Brain microvascular endothelial cell (primary cell): Measurements from ENCODE around the gene LAMP1.

Experiments used
- DNase-seq: peaks from one replicate; pipeline ENCODE4 v3.0.0-alpha.2; 2020
- H3K27ac ChIP-seq: fragments of 250-450 bp; sonication (Bioruptor Pico); 2 replicates; pipeline ENCODE4 v1.5.1; 2020; ENCODE audit warnings: mild to moderate bottlenecking, moderate library complexity
- H3K27me3 ChIP-seq: fragments of 250-450 bp; sonication (Bioruptor Pico); replicated peaks from 2 replicates; pipeline ENCODE4 v1.5.1; 2020; ENCODE audit warnings: mild to moderate bottlenecking
- H3K36me3 ChIP-seq: fragments of 250-450 bp; sonication (Bioruptor Pico); replicated peaks from 2 replicates; pipeline ENCODE4 v1.5.1; 2020; ENCODE audit warnings: mild to moderate bottlenecking
- H3K4me3 ChIP-seq: 2 replicates; pipeline ENCODE4 v1.5.1; 2011; ENCODE audit warnings: low read depth, mild to moderate bottlenecking, control low read depth, low read length, moderate library complexity
- in situ Hi-C: cut with HindIII; loops from 2 replicates; pipeline ENCODE4 v1.10.0; 2017; ENCODE audit warnings: low sequenced_read_pairs, low pct_ligation_motif_present
- TF ChIP-seq, protein P1 (sequence below): IDR thresholded peaks from 2 replicates; pipeline ENCODE4 v1.5.1; 2011; ENCODE audit warnings: low read depth, mild to moderate bottlenecking, moderate library complexity, low read length, control low read depth, inconsistent platforms; ENCODE audit errors: missing control alignments

Gene LAMP1

DNA sequence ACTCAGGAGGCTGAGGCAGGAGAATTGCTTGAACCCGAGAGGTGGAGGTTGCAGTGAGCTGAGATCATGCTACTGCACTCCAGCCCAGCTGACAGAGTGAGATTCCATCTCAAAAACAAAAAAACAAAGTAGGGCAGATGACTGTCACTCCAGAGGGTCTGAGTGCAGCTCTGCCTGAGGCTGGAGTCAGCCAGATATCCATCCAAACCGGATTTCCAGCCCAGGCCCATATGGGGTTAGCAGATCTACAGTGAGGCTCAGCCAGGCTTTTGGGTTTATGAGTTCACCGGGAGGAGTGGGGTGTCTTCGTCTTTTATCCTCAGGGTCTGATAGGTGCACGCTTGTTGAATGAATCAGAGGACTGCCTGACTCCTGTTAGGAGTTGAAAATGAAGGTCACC lies 19.0 kb downstream of the LAMP1 start:
- peaks cover 40% of the 10 kb centered on the region for H3K36me3 ChIP-seq
- no peak overlapping the region for H3K4me3 ChIP-seq
- no peak for DNase-seq
- no peak overlapping the region for H3K27ac ChIP-seq
- no peaks in the 10 kb centered on the region for H3K27me3 ChIP-seq
- TF ChIP-seq, protein P1, sequence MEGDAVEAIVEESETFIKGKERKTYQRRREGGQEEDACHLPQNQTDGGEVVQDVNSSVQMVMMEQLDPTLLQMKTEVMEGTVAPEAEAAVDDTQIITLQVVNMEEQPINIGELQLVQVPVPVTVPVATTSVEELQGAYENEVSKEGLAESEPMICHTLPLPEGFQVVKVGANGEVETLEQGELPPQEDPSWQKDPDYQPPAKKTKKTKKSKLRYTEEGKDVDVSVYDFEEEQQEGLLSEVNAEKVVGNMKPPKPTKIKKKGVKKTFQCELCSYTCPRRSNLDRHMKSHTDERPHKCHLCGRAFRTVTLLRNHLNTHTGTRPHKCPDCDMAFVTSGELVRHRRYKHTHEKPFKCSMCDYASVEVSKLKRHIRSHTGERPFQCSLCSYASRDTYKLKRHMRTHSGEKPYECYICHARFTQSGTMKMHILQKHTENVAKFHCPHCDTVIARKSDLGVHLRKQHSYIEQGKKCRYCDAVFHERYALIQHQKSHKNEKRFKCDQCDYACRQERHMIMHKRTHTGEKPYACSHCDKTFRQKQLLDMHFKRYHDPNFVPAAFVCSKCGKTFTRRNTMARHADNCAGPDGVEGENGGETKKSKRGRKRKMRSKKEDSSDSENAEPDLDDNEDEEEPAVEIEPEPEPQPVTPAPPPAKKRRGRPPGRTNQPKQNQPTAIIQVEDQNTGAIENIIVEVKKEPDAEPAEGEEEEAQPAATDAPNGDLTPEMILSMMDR, result no peak
- in situ Hi-C loops, result no loop called here

DNA sequence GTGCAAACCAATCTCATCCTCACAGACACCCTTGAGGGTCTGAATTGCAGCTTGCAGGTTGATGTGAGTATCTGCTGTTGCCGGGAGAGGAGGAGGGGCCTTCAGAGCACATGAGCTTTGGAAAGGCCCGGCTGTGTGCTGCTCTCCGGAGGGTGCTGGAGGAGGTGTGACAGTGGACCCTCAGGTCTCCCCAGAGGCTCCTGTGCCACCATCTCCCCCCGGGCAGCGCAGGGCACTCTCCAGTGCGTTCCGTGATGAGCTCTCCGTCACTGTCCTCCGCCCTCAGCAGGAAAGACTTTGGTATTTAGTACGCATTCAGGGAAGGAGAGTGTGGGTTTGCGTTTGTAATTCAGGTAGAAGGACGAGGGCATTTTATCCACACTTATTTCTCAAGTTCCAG lies 20.0 kb downstream of the LAMP1 start:
- in situ Hi-C loops, result no loop called here
- no peaks in the 10 kb centered on the region for H3K27me3 ChIP-seq
- H3K4me3 ChIP-seq, result no peak overlapping the region
- H3K36me3 ChIP-seq, result peaks cover 41% of the 10 kb centered on the region
- TF ChIP-seq, protein P1, result no peak
- no peak overlapping the region for H3K27ac ChIP-seq
- DNase-seq, result no peak

DNA sequence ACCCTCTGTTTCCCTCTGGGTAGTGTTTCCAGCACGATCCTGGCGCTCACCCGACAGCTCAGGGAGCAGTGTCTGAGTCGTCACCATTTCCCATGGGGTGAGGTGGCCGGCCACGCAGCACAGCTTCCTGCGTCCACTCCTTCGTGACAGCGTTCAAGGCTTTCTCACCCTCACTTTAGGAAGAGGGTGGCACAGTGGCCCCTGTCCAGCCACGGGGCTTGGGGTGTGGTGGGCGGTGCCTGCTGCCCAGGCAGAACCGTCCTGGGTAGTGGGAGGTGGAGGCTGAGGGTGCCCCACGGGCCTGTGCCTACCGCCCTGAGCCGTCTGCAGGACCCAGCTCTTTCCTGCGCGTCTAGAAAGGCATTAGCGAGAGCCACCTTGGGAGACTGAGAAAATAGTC lies 21.9 kb downstream of the LAMP1 start:
- Histone ChIP-seq H3K27me3 (no peaks in the 10 kb centered on the region), H3K27ac (no peak overlapping the region), H3K36me3 (peaks cover 40% of the 10 kb centered on the region), H3K4me3 (no peak overlapping the region)
- DNase-seq, result no peak
- TF ChIP-seq, protein P1, result no peak
- in situ Hi-C loops, result no loop called here

DNA sequence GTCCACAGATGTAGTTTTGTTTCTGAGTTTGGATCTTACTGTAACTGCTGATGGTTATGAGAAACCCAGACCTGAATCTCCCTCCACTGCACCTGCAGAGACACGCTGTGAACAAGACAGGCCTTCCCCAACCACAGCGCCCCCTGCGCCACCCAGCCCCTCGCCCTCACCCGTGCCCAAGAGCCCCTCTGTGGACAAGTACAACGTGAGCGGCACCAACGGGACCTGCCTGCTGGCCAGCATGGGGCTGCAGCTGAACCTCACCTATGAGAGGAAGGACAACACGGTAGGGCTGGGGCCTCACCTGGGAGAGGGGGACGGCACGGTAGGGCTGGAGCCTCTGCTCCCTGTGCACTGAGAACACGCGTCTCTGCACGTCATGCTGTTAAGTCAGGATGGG lies 22.3 kb downstream of the LAMP1 start:
- TF ChIP-seq, protein P1, result no peak
- Histone ChIP-seq H3K4me3 (no peak overlapping the region), H3K36me3 (peaks cover 40% of the 10 kb centered on the region), H3K27ac (no peak overlapping the region), H3K27me3 (no peaks in the 10 kb centered on the region)
- in situ Hi-C loops, result no loop called here
- no peak for DNase-seq

DNA sequence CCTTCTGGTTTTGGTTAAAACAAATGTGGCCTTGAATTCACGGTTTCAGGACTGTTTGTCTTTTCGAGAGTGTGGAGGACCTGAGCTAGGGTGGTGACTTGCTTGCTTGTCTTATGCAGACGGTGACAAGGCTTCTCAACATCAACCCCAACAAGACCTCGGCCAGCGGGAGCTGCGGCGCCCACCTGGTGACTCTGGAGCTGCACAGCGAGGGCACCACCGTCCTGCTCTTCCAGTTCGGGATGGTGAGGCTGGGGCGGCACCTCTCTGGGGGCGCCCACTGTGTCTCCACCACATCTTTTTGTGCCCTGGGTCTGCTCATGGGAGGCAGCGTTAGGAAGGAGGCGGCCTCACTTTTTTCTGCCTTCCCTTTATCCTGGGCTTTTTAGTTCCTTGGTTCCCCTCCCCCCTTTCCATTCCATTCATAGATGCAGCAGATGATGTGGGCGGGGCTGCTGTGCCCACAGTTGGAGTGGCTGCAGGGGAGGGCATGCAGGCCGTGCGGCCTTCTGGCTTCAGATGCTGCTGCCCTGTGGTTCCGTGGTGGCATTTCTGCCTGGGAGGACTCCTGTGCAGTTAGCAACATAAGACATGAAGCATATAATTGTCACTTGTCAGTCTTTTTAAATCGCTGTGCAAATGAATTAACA lies 23.3 kb downstream of the LAMP1 start:
- no peak overlapping the region for H3K27ac ChIP-seq
- DNase-seq, result no peak
- H3K27me3 ChIP-seq, result no peaks in the 10 kb centered on the region
- TF ChIP-seq, protein P1, result no peak
- peaks cover 40% of the 10 kb centered on the region for H3K36me3 ChIP-seq
- in situ Hi-C loops, result no loop called here
- no peak overlapping the region for H3K4me3 ChIP-seq

DNA sequence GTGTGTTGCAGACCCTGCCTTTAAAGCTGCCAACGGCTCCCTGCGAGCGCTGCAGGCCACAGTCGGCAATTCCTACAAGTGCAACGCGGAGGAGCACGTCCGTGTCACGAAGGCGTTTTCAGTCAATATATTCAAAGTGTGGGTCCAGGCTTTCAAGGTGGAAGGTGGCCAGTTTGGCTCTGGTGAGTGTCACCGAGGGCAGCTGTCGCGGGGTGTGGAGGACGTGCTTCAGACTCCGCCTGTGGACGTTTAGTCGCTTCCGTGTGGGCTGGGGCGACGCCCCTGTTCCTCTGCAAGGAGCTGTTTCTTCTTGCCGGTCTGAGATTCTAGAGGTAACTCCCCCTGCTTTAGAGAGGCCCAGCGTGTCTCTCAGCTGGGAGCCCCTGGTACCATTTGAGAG lies 24.5 kb downstream of the LAMP1 start:
- in situ Hi-C loops, result no loop called here

More for the DNA sequence above, 24.5 kb downstream of the LAMP1 start:
- DNase-seq, result no peak
- TF ChIP-seq, protein P1, result no peak
- H3K4me3 ChIP-seq, result no peak overlapping the region
- H3K27ac ChIP-seq, result no peak overlapping the region
- H3K27me3 ChIP-seq, result no peaks in the 10 kb centered on the region
- H3K36me3 ChIP-seq, result peaks cover 40% of the 10 kb centered on the region
